Measurements from ENCODE around the gene DIP2C. TPM values are rescaled to one million over a fixed set of nuclear protein-coding genes. Genes with fewer than 3 reads are reported as not detected.

The DIP2C gene
- total RNA-seq, 4 donors from 2014 or later = 10.5 to 40.5 (median 19.5) TPM

GRCh38 chr10:411603-412002 lies 277.9 kb downstream of the DIP2C start:
- no peak for DNase-seq
- no peak overlapping the region for H3K27ac ChIP-seq
- TF ChIP-seq CTCF (IDR thresholded peaks at IDR 0.05) = no peak
- TF ChIP-seq POLR2A (IDR thresholded peaks at IDR 0.05) = no peak
- H3K27me3 ChIP-seq = no peaks in the 10 kb centered on the region
- no peaks in the 10 kb centered on the region for H3K9me3 ChIP-seq
- intact Hi-C loops (cut with DNase I; ENCODE audit: low total_unique reads) = no loop called here
- no peak overlapping the region for H3K4me3 ChIP-seq
- H3K4me1 ChIP-seq = no peaks in the 10 kb centered on the region
- H3K36me3 ChIP-seq = no peaks in the 10 kb centered on the region

GRCh38 chr10:409408-410040 lies 279.9 kb downstream of the DIP2C start:
- TF ChIP-seq POLR2A (IDR thresholded peaks at IDR 0.05) = no peak
- TF ChIP-seq CTCF (IDR thresholded peaks at IDR 0.05) = no peak
- H3K36me3 ChIP-seq = no peaks in the 10 kb centered on the region
- intact Hi-C loops (cut with DNase I; ENCODE audit: low total_unique reads) = no loop called here
- no peaks in the 10 kb centered on the region for H3K4me1 ChIP-seq
- DNase-seq = no peak
- no peak overlapping the region for H3K27ac ChIP-seq
- H3K4me3 ChIP-seq = no peak overlapping the region
- H3K9me3 ChIP-seq = no peaks in the 10 kb centered on the region
- H3K27me3 ChIP-seq = no peaks in the 10 kb centered on the region

- intact Hi-C loops (cut with DNase I; ENCODE audit: low total_unique reads) = no loop called here
- Histone ChIP-seq H3K4me1 (no peaks in the 10 kb centered on the region), H3K27me3 (no peaks in the 10 kb centered on the region), H3K9me3 (no peaks in the 10 kb centered on the region), H3K4me3 (no peak overlapping the region), H3K36me3 (no peaks in the 10 kb centered on the region), H3K27ac (no peak overlapping the region)
- DNase-seq = no peak
- TF ChIP-seq POLR2A (IDR thresholded peaks at IDR 0.05) (no peak), CTCF (IDR thresholded peaks at IDR 0.05) (no peak)
Observed at GRCh38 chr10:408236-408635, 281.2 kb downstream of the DIP2C start.

- Histone ChIP-seq H3K4me1 (no peaks in the 10 kb centered on the region), H3K27me3 (no peaks in the 10 kb centered on the region), H3K36me3 (no peaks in the 10 kb centered on the region), H3K4me3 (no peak overlapping the region), H3K9me3 (no peaks in the 10 kb centered on the region), H3K27ac (no peak overlapping the region)
- DNase-seq = no peak
- intact Hi-C loops (cut with DNase I; ENCODE audit: low total_unique reads) = no loop called here
- TF ChIP-seq POLR2A (IDR thresholded peaks at IDR 0.05) (no peak), CTCF (IDR thresholded peaks at IDR 0.05) (no peak)
Observed at GRCh38 chr10:406976-407375, 282.5 kb downstream of the DIP2C start.

- intact Hi-C loops (cut with DNase I; ENCODE audit: low total_unique reads) = no loop called here
- no peak for DNase-seq
- Histone ChIP-seq H3K4me3 (no peak overlapping the region), H3K27me3 (no peaks in the 10 kb centered on the region), H3K9me3 (no peaks in the 10 kb centered on the region), H3K4me1 (no peaks in the 10 kb centered on the region), H3K36me3 (no peaks in the 10 kb centered on the region), H3K27ac (no peak overlapping the region)
- TF ChIP-seq POLR2A (IDR thresholded peaks at IDR 0.05) (no peak), CTCF (IDR thresholded peaks at IDR 0.05) (no peak)
Observed at GRCh38 chr10:405648-406047, 283.8 kb downstream of the DIP2C start.
